Activated CD8-positive, alpha-beta memory T cell treated with anti-CD3 and anti-CD28 coated beads, Interleukin-2, amount 50 U/mL, for 24 hours (primary cell): ENCODE results near the gene NMNAT3.
A peak's percentile ranks its signal among the peaks of the same experiment; 100 is the strongest.

Source experiments
- DNase-seq: peaks from one replicate; pipeline ENCODE4 v3.0.0-alpha.2; 2020; ENCODE audit errors: extremely low read depth

NMNAT3 gene

GRCh38 chr3:139677388-139678155 lies at the start of gene NMNAT3:
Gene NMNAT3 (minus strand): TSS chr3:139677972. CDS start chr3:139627724, 50,248 bp downstream.
- DNase-seq, result peak; percentile 40

GRCh38 chr3:139721370-139721769 lies 43.6 kb upstream of the NMNAT3 start:
- no peak for DNase-seq

DNA sequence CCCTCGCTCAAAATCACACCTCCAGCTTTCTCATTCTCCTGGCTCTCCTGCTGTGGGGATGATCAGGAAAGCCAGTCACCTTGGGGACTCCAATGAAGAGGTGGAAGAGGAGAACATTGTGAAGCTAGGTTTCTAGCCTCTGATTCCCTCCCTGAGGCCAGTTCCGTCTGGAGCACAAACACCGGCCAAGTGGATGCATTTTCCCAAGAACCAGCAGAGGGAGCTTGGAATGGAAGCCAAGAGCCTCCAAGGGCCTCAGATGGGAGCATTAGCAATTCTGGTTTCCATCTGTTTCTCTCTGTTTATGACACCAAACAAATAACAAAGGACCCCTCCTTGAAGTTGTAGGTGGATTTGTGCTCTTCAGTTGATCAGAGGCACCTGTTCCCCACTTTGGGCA lies 40.6 kb upstream of the NMNAT3 start:
- DNase-seq, result no peak

DNA sequence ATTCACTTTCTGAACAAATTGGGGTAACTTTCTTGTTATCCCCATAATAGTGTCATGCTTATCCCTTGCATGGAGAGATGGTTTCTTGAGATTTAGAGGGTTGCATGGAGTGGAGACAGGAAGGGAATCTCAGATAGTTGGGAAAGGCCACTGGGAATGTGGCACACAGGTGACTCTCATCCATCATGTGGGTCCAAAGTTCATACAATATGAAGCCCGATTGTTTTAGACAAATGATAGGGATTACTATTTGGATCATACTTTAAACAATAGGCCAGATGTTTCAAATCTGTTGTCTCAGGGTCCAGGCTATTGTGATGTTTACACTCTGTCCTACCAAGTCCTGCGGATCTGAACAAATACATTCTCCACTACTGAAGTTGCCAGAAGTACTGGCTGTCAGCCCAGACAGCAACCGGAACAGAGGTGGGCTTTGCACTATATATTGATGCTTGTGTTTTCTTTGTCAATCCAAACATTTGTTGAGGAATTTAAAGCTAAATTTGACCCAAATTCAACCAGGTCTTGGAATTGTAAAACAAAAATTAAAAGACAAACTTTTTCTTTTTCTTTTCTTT lies 39.2 kb upstream of the NMNAT3 start:
- no peak for DNase-seq

GRCh38 chr3:139715743-139716360 lies 38.1 kb upstream of the NMNAT3 start:
- no peak for DNase-seq

- no peak for DNase-seq
Measured at GRCh38 chr3:139715166-139715565, 37.4 kb upstream of the NMNAT3 start.

DNA sequence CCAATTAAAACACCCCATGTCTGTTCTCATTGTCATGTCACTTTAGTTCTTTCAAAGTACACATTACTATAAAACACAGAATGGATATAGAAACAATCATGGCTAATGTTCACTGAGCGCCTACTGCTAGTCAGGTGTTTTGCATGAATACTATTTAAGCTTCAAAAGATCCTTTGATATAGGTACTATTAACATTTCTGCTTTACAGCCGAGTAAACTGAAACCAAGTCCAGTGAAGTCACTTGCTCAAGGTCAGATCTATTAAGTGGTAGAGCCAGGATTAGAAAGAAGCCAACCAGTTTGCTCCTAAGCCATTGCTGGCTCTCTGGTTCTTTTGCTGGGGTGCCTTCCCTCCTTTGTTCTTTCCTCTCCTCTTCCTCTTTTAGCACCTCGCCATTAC lies 32.4 kb upstream of the NMNAT3 start:
- no peak for DNase-seq

DNA sequence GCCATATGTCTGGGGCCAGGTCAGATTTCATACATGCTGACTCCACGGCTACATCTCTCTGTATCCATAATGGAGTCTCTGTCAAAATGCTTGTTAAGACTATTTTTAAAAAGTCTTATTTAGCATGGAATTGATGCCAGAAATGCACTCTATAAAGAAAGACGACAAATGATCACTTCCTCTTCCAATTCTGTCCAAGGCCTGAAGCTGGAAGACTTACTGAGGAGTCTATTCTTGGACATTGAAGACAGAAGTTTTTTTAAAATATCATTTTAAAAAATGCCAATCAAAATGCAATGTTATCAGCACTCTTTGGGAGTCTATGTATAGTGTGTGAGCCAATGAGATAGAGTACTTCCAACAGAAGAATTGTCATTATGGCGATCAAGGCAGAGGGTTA lies 27.9 kb upstream of the NMNAT3 start:
- DNase-seq, result no peak

DNA sequence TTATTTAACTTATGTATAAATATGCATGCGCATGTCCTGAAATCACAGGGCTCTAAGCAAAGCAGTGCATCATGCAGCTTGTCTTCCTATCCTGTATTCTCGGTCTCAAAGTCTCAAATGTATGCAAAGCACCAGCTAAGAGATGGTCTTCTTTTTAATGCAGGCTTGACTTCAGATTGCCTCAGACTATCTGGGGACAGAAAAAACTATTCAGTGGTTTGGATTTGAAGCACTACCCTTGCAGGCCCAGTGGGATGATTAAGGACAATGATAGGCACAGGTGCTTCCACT lies 18.5 kb upstream of the NMNAT3 start:
- DNase-seq, result no peak

DNA sequence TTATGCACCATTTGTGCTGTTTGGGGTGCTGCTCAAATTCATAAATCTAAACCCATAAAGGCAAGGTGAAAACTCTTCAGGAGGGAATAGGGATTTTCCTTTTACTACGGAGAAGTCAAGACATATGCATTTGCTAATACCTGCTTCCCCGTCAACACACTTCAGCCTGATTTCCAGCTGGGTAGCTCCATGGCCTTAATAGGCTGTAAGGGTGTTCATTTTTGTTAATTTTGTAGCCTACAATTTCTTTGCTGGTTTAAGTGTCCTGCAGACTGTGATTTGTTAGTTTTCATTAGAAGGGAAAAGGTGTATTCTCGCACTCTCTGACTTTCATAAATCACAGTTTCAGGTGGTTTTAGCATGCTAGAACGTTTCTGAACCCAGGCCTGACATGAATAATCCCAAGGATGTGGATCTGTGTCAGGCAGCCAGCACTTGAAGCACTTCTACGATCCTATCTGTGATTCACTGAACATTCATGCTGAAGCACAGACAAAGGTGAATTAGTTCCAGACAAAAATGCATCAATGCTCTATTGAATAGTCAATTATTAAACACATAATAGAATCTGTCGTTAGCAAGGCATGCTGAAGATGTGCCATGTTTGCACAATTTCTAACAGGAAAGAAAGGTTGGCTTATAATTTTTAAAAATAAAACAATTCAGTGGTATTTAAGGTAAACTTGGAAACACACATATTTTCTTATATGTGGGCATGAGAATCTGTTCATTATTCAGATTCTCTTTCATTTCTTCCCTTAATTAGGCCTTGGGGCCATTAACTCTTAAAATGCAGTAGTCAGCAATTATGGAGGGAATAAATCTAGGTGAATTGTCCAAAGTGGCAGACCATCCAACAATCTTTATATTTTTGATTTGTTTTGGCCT lies 17.9 kb upstream of the NMNAT3 start:
- DNase-seq, result no peak

GRCh38 chr3:139695007-139695406 lies 17.2 kb upstream of the NMNAT3 start:
- DNase-seq, result no peak

GRCh38 chr3:139694542-139694941 lies 16.8 kb upstream of the NMNAT3 start:
- DNase-seq, result no peak

GRCh38 chr3:139691619-139692018 lies 13.8 kb upstream of the NMNAT3 start:
- no peak for DNase-seq

GRCh38 chr3:139689708-139690228 lies 12.0 kb upstream of the NMNAT3 start:
- no peak for DNase-seq

DNA sequence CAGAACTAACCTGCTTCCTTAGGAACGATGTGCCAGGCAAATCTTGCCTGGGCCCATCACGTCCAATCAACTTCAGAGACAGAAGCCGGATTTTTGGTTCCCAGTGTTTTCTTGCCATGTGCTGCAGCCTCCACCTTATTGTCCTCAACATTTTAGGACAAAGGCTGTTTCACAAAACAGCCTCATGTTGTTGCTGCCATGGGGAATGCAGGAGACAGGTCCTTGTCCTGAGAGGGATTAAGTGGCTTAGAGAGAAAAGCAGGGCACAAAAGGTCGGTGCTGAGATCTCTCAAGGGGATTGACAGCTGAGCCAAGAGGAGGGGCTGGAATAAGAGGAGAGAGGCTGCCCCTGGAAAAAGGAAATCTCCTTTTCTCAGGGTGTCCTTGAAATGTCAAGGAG lies 11.3 kb upstream of the NMNAT3 start:
- DNase-seq, result no peak

DNA sequence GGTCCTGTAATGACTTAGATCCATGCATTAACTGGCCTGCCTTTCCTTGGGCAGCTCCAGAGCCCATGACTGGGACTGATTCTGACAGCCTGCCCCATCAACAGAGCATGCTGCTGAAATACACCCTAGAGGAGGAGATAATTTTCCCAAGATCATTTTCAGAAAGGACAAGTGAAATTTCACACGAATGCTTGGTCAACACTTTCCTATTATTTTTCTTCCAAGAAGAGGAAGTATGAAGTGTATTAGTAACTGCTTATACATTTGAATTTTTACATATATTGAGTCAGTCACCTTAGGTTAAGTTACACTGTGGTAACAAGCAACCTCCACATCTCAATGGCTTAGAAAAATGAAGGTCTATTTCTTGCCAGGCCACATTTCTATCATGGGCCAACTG lies 9.7 kb upstream of the NMNAT3 start:
- DNase-seq, result no peak

GRCh38 chr3:139686624-139687023 lies 8.9 kb upstream of the NMNAT3 start:
- no peak for DNase-seq

- DNase-seq, result no peak
Measured at GRCh38 chr3:139686206-139686605, 8.4 kb upstream of the NMNAT3 start.

GRCh38 chr3:139679220-139679775 lies 1.5 kb upstream of the NMNAT3 start:
- DNase-seq, result no peak

- DNase-seq, result no peak
Measured at GRCh38 chr3:139676632-139677387, 962 bp downstream of the NMNAT3 start.

GRCh38 chr3:139676108-139676507 lies 1.7 kb downstream of the NMNAT3 start:
- DNase-seq, result no peak
